Transverse colon (tissue), 4 donors: ENCODE data around the gene SLC17A8. TPM values are rescaled to one million over a fixed set of nuclear protein-coding genes. Genes with fewer than 3 reads are reported as not detected.

ENCODE experiments used
- DNase-seq: peaks from one replicate; pipeline ENCODE4 v3.0.0-alpha.2; 2019
- H3K27ac ChIP-seq, 4 donors: fragments of 200-600 bp; sonication (generic); 2 replicates each; pipeline ENCODE4 v1.5.1; 2016 to 2018; ENCODE audit warnings: inconsistent platforms in 4 of 4
- H3K27me3 ChIP-seq: fragments of 200-600 bp; sonication (generic); 2 replicates; pipeline ENCODE4 v1.5.1; 2017; ENCODE audit warnings: inconsistent platforms
- H3K36me3 ChIP-seq, 4 donors: fragments of 200-600 bp; sonication (generic); 2 replicates each; pipeline ENCODE4 v1.5.1; 2017 to 2019; ENCODE audit warnings: inconsistent platforms in 4 of 4
- H3K4me1 ChIP-seq, 4 donors: fragments of 200-600 bp; sonication (generic); 2 replicates each; pipeline ENCODE4 v1.5.1; 2017 to 2020; ENCODE audit warnings: inconsistent platforms in 4 of 4
- H3K4me3 ChIP-seq, 4 donors: fragments of 200-600 bp; sonication (generic); 1 replicate in 1 of 4; 2 replicates in 3 of 4; pipeline versions ENCODE4 v1.5.1 to v1.6.1; 2017 to 2019; ENCODE audit warnings: inconsistent platforms in 4 of 4
- H3K9me3 ChIP-seq, 2 donors: fragments of 200-600 bp; sonication (generic); 2 replicates each; pipeline ENCODE4 v1.5.1; 2017 to 2019; ENCODE audit warnings: inconsistent platforms in 2 of 2
- CTCF ChIP-seq, 5 experiments: fragments of 200-600 bp in 3 of 5; fragments of 450-650 bp in 2 of 5; sonication (generic) in 3 of 5; IDR thresholded peaks; 1 replicate in 2 of 5; 2 replicates in 3 of 5; pipeline ENCODE4 v1.5.1; 2016 to 2017; ENCODE audit warnings: antibody characterized with exemption in 5 of 5, inconsistent platforms in 3 of 5, mild to moderate bottlenecking in 2 of 5, moderate library complexity in 1 of 5
- EP300 ChIP-seq: sonication (generic); formaldehyde crosslinking; IDR thresholded peaks from one replicate; pipeline ENCODE4 v1.6.1; 2017; ENCODE audit warnings: antibody characterized with exemption, low read depth
- POLR2A ChIP-seq: fragments of 450-650 bp; IDR thresholded peaks from one replicate; pipeline ENCODE4 v1.6.1; 2016; ENCODE audit warnings: antibody characterized with exemption, mild to moderate bottlenecking, moderate library complexity
- POLR2AphosphoS5 ChIP-seq, 3 donors: sonication (generic); formaldehyde crosslinking; IDR thresholded peaks; one replicate each; pipeline ENCODE4 v1.6.1; 2016; ENCODE audit warnings: antibody characterized with exemption in 3 of 3
- WGBS, 2 donors: methylation state at CpG; one replicate each; pipeline ENCODE4 v1.1.5; 2018; ENCODE audit warnings: low coverage in 1 of 2; 5-methylcytosine and 5-hydroxymethylcytosine counted together
- in situ Hi-C, 4 donors: fragments of 200-750 bp; cut with MboI; loops; one replicate each; pipeline versions ENCODE4 v1.15.0 to v1.15.1; 2017; ENCODE audit warnings: low sequenced_read_pairs in 3 of 4, low pct_ligation_motif_present in 1 of 4, low pct_unique_long_range_greater_than_20kb in 1 of 4
- intact Hi-C: fragments of 100-400 bp; cut with DNase I; formaldehyde crosslinking; loops from one replicate; pipeline ENCODE4 v1.15.1; 2023; ENCODE audit warnings: low total_unique reads
- total RNA-seq, 4 donors: library from RNA; depleted of rRNA; stranded (reverse); fragments of >200 nt; gene quantifications; one replicate each; pipeline ENCODE4 v1.1.0, GENCODE V29; 2016

Gene SLC17A8
- total RNA-seq, 4 donors from 2014 or later: 5.4 to 21.8 (median 7.5) TPM

GRCh38 chr12:100460702-100461101 is 103.8 kb downstream of the SLC17A8 start:
- intact Hi-C loops: no loop called here
- H3K27ac ChIP-seq: no peak overlapping the region
- no peaks in the 10 kb centered on the region for H3K9me3 ChIP-seq
- peaks cover 0 to 4% (median 0%) of the 10 kb centered on the region in 4 donors for H3K4me1 ChIP-seq
- no peak overlapping the region for H3K4me3 ChIP-seq
- TF ChIP-seq EP300: no peak
- TF ChIP-seq CTCF (IDR thresholded peaks at IDR 0.05): no peak
- TF ChIP-seq POLR2A: no peak
- no peak for TF ChIP-seq POLR2AphosphoS5 (IDR thresholded peaks at IDR 0.05)
- WGBS, 2 donors: 75 to 85% methylated on average over 2 to 3 of the region's 3 CpGs
- no peaks in the 10 kb centered on the region for H3K36me3 ChIP-seq
- in situ Hi-C loops: no loop called here
- H3K27me3 ChIP-seq: no peaks in the 10 kb centered on the region
- DNase-seq: no peak

- 80% methylated on average over 1 of the region's 1 CpG for WGBS, 2 donors
Observed at GRCh38 chr12:100461330-100461973, 104.6 kb downstream of the SLC17A8 start.

DNA sequence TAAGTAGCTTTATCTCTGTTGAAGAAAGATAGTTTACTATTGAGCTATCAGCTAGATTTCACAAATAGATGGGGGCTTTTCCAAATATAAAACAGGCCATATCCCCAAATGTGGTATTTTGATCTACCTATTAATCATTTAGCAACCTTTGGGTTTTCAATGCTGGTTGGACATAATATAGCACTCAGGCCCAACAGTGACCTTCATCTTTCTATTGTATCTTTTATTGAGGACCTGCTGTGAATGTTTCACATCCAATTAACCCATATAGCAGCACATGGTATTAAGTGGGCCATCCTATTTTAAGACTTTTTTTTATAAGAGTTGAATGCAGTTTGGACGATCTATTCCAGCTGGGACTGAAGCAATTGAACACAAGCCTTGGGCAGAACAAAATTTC is 106.8 kb downstream of the SLC17A8 start:
- WGBS, 2 donors: 68% methylated on average over 1 of the region's 1 CpG; no CpG with 5 or more reads in 1 of the 2 donors
- Histone ChIP-seq H3K9me3 (no peaks in the 10 kb centered on the region), H3K4me1 (peaks cover 0 to 2% (median 0%) of the 10 kb centered on the region in 4 donors), H3K27me3 (no peaks in the 10 kb centered on the region), H3K36me3 (no peaks in the 10 kb centered on the region), H3K4me3 (no peak overlapping the region), H3K27ac (no peak overlapping the region)
- TF ChIP-seq EP300: no peak
- TF ChIP-seq POLR2AphosphoS5 (IDR thresholded peaks at IDR 0.05): no peak
- no peak for TF ChIP-seq CTCF (IDR thresholded peaks at IDR 0.05)
- no peak for TF ChIP-seq POLR2A
- intact Hi-C loops (no loop called here), in situ Hi-C loops (no loop called here)
- no peak for DNase-seq

More at GRCh38 chr12:100461330-100461973, 104.6 kb downstream of the SLC17A8 start:
- no peaks in the 10 kb centered on the region for H3K9me3 ChIP-seq
- no peaks in the 10 kb centered on the region for H3K36me3 ChIP-seq
- no peak overlapping the region for H3K27ac ChIP-seq
- in situ Hi-C loops (no loop called here), intact Hi-C loops (no loop called here)
- no peaks in the 10 kb centered on the region for H3K27me3 ChIP-seq
- no peak overlapping the region for H3K4me3 ChIP-seq
- DNase-seq: no peak
- TF ChIP-seq CTCF (IDR thresholded peaks at IDR 0.05): no peak
- no peak for TF ChIP-seq EP300
- no peak for TF ChIP-seq POLR2AphosphoS5 (IDR thresholded peaks at IDR 0.05)
- TF ChIP-seq POLR2A: no peak
- H3K4me1 ChIP-seq: peaks cover 0 to 2% (median 0%) of the 10 kb centered on the region in 4 donors

GRCh38 chr12:100464529-100464928 is 107.7 kb downstream of the SLC17A8 start:
- Histone ChIP-seq H3K4me1 (peaks cover 0 to 2% (median 0%) of the 10 kb centered on the region in 4 donors), H3K27me3 (no peaks in the 10 kb centered on the region), H3K4me3 (no peak overlapping the region), H3K36me3 (no peaks in the 10 kb centered on the region), H3K27ac (no peak overlapping the region), H3K9me3 (no peaks in the 10 kb centered on the region)
- 81 to 89% methylated on average over 1 of the region's 1 CpG for WGBS, 2 donors
- in situ Hi-C loops: no loop called here
- DNase-seq: no peak
- TF ChIP-seq EP300 (no peak), POLR2A (no peak), POLR2AphosphoS5 (IDR thresholded peaks at IDR 0.05) (no peak)
- intact Hi-C loops: no loop called here

GRCh38 chr12:100468126-100468525 is 111.3 kb downstream of the SLC17A8 start:
- Histone ChIP-seq H3K27ac (no peak overlapping the region), H3K36me3 (no peaks in the 10 kb centered on the region), H3K27me3 (no peaks in the 10 kb centered on the region), H3K4me3 (no peak overlapping the region), H3K4me1 (peaks cover 0 to 1% (median 0%) of the 10 kb centered on the region in 4 donors), H3K9me3 (no peaks in the 10 kb centered on the region)
- intact Hi-C loops (no loop called here), in situ Hi-C loops (no loop called here)
- no peak for DNase-seq
- TF ChIP-seq CTCF (IDR thresholded peaks at IDR 0.05) (no peak), POLR2AphosphoS5 (IDR thresholded peaks at IDR 0.05) (no peak), POLR2A (no peak), EP300 (no peak)
